ENCODE measurements around the gene CLPSL2. TPM values are rescaled to one million over a fixed set of nuclear protein-coding genes. Genes with fewer than 3 reads are reported as not detected.
A peak's percentile ranks its signal among the peaks of the same experiment; 100 is the strongest.

Gene CLPSL2
- total and polyA plus RNA-seq, 8 donors: 0.61 to 4.3 (median 2.5) TPM

DNA sequence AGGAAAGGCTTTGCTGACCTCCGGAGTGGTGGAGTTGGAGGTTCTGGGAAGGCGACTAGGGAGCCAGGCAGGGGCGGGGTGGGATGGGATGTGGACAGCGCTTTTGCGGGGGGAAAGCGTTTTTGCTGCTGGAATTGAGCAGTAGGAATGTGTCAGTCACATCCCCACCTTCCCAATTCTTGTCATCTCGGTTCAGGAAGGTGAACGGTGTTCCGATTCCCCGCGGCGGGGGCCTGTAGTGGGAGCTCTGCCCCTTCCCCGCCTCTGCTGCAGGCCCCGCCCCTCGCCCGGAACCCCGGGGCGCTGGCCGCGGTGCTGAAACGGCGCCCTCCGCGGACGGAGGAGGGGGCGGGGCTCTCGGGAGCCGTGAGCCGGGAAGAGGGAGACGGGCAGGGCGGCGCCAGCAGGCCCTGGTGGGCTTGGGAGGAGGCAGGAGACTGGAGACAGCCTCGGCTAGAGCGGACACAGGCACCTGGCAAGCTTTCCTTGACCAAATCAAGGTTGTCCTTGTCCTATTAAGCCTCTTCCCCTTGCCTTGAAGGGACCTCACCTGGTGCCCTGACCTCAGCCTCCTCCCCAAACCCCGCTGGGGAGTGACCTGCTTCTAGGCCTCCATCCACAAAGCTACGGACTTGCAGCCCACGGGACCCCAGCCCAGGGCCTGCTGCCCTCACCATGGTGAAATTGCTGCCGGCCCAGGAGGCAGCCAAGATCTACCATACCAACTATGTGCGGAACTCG lies 28.8 kb downstream of the CLPSL2 start, which contains the start of gene LHFPL5:
TSS of gene LHFPL5 (plus strand) at position 357 of the 741 bp plus-strand sequence. CDS start at position 676, 319 bp downstream.
- FAIRE-seq: no peak

DNA sequence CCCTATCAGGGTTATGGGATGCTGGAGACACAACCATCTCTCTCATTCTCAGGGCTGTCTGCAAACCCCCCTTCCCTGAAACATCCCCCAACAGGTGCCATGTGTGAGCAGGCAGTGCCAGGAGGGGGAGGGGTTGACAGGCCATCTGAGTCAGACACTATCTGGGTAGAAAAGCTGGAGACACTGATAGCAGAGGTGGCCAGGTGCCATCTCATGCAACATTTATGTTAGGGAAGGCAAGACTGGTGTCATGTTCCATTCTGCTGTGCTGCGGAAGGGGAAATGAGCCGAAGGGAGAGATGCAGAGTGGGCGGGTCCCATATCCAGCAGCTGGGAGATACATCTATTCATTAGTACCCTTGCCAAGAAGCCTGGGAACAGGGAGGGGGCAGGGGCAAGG lies 32.3 kb downstream of the CLPSL2 start:
- no peaks in the 10 kb centered on the region for H3K9me3 ChIP-seq
- H3K36me3 ChIP-seq: no peaks in the 10 kb centered on the region
- DNase-seq (no peak), ATAC-seq (no peak), FAIRE-seq (no peak)
- H3K27me3 ChIP-seq: no peaks in the 10 kb centered on the region
- no peak overlapping the region for H3K4me3 ChIP-seq
- intact Hi-C loops (cut with DNase I): no loop called here
- peaks cover 0 to 3% (median 0%) of the 10 kb centered on the region in 3 donors for H3K4me1 ChIP-seq
- no peak overlapping the region for H3K27ac ChIP-seq
- TF ChIP-seq, protein P1, sequence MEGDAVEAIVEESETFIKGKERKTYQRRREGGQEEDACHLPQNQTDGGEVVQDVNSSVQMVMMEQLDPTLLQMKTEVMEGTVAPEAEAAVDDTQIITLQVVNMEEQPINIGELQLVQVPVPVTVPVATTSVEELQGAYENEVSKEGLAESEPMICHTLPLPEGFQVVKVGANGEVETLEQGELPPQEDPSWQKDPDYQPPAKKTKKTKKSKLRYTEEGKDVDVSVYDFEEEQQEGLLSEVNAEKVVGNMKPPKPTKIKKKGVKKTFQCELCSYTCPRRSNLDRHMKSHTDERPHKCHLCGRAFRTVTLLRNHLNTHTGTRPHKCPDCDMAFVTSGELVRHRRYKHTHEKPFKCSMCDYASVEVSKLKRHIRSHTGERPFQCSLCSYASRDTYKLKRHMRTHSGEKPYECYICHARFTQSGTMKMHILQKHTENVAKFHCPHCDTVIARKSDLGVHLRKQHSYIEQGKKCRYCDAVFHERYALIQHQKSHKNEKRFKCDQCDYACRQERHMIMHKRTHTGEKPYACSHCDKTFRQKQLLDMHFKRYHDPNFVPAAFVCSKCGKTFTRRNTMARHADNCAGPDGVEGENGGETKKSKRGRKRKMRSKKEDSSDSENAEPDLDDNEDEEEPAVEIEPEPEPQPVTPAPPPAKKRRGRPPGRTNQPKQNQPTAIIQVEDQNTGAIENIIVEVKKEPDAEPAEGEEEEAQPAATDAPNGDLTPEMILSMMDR (IDR thresholded peaks at IDR 0.05): no peak
- 78 to 79% methylated on average over 3 of the region's 3 CpGs for WGBS, 2 donors

More for the DNA sequence above, 28.8 kb downstream of the CLPSL2 start, which contains the start of gene LHFPL5:
- peak within 1 kb of the TSS in 3 of 4 donors; percentile 15 to 46 (median 32) for H3K4me3 ChIP-seq
- intact Hi-C loops (cut with DNase I): no loop called here
- DNase-seq (peak; percentile 53 to 91 (median 74)), ATAC-seq (peak; percentile 91 to 99 (median 98))
- no peak within 1 kb of the TSS for H3K27ac ChIP-seq
- H3K9me3 ChIP-seq: no peaks in the 10 kb centered on the region
- H3K27me3 ChIP-seq: no peaks in the 10 kb centered on the region
- 11 to 17% methylated on average over 26 to 40 of the region's 40 CpGs for WGBS, 2 donors
- H3K4me1 ChIP-seq: peaks cover 0 to 4% (median 0%) of the 10 kb centered on the region in 3 donors
- H3K36me3 ChIP-seq: no peaks in the 10 kb centered on the region
- TF ChIP-seq, protein P1 (IDR thresholded peaks at IDR 0.05): no peak

DNA sequence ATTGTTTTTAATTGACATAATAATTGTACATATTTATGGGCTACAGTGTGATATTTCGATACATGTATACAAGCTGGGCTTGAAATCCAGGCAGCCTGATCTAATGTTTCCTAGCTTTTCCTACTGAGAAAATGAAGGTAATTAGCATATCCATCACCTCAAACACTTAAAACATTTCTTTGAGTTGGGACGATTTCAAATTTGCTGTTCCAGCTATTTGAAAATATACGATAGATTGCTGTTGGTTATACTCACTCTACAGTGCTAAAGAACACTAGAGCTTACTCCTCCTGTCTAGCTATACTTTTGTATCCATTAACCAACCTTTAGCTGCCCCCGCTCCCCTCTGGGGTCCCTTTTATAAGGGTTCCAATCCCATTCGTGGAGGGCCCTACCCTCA lies 33.4 kb downstream of the CLPSL2 start:
- FAIRE-seq (no peak), ATAC-seq (no peak), DNase-seq (no peak)
- Histone ChIP-seq H3K4me3 (no peak overlapping the region), H3K4me1 (peaks cover 0 to 3% (median 0%) of the 10 kb centered on the region in 3 donors), H3K27me3 (no peaks in the 10 kb centered on the region), H3K36me3 (no peaks in the 10 kb centered on the region), H3K9me3 (no peaks in the 10 kb centered on the region), H3K27ac (no peak overlapping the region)
- WGBS, 2 donors: 80 to 84% methylated on average over 5 of the region's 5 CpGs
- intact Hi-C loops (cut with DNase I): no loop called here
- TF ChIP-seq, protein P1 (IDR thresholded peaks at IDR 0.05): no peak

DNA sequence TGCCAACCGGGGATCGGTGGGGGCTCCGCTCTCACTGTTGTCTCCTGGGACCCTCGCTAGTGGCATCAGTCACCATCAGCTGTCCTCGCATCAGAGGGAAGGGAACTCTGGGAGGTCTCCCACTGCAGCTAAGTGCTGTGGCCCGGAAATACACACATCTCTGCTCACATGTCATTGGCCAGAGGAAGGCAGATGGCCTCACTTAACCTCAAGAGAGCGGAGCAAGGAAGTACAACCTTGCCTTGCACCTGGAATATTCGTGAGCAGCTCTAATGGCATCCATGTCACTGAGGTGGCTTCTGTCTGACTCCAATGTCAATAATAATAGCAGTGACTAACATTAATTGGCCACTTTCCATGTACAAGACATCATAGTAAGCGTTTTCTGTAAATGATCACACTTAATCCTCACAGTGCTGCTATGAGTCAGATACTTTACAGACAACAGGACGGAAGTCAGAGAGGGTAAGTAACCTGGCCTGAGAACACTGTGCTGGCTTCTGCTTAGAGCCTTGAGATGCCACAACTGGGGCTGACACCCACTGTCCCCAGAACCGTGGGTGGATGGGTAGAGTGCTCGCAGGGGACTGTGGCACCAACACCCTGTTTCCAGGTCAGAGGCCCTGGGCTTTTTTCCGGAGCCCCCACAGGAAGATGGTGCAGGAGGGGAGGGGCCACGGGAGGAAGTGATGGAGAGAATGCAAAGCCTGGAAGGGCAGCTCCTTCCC lies 34.7 kb downstream of the CLPSL2 start:
- no peaks in the 10 kb centered on the region for H3K36me3 ChIP-seq
- intact Hi-C loops (cut with DNase I): no loop called here
- no peaks in the 10 kb centered on the region for H3K27me3 ChIP-seq
- H3K4me3 ChIP-seq: no peak overlapping the region
- WGBS, 2 donors: 75 to 77% methylated on average over 14 of the region's 14 CpGs
- peaks cover 0 to 3% (median 0%) of the 10 kb centered on the region in 3 donors for H3K4me1 ChIP-seq
- DNase-seq: peak in 1 of 6 donors; percentile 42
- FAIRE-seq: no peak
- H3K27ac ChIP-seq: peak overlapping the region in 1 of 4 donors; percentile 28
- TF ChIP-seq, protein P1 (IDR thresholded peaks at IDR 0.05): no peak
- no peaks in the 10 kb centered on the region for H3K9me3 ChIP-seq
- ATAC-seq: peak; percentile 67 to 93 (median 80)

Measured in pancreas (tissue), 10 donors.